HG02840 (cell line): ENCODE data around the gene TPP1.

Experiments
- ATAC-seq: cut with Tn5 transposase; IDR thresholded peaks from one replicate; pipeline ENCODE4 v1.9.1; 2021; ENCODE audit warnings: mild to moderate bottlenecking, moderate library complexity, moderate number of reproducible peaks; ENCODE audit not compliant: unreplicated experiment, low FRiP score

Gene TPP1

DNA sequence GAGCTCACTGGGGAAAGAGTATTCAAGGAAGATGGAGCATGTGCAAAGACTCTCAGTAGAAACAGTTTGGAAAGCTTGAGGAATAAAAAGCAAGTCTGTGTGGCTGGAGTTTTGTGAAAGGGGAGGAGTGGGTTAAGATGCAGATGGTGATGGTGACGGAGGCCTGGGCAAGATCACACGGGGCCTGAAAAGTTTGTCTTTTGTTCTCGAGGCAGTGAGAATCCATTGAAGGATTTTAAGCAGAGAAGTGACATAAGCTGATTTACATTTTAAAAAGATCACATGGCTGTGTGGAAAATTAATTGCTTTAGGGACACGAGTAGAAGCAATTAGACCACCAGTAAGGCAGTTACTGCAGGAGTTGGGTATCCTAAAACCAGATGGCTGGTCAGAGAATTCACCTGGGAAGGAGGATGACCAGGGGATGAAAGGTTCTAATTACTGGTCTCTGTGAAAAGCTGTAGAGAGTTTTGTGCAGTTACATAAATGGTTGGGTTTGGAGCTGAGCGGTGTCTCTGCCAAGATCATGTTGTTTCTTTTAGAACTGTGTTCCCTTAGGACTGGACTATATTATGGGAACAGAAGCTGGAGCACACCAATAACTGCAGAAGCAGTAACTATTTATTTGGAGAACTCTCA is 22.9 kb downstream of the TPP1 start:
- ATAC-seq = no peak

DNA sequence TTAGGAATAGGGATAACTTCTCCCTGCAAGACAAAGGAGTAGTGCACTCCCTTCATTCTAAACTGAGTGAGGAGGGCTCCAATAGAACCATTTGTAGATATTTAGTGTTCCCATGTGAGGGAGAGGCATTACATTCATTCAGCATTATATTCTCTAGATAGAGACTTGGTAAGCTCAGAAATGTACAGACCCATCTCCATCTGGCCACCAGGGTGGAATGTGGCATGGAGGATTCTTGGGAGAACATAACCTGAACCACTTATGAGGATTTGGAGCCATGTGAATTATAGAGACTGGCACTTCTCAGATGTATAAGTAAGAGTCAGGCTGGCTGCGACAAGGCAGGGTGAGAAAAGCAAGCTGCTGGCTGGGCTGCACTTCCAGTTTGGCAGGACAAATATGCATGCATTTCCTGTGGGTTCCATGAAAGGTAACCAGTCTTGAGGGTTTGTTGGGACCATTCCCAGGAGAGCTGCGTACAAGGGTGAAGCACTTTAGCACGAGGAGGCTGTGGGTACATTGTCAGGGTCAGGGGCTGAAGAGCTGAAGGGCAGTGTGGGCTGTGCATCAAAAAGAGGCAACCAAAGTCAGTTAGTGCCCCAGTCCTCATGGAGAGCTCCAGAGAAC is 25.0 kb downstream of the TPP1 start:
- no peak for ATAC-seq

DNA sequence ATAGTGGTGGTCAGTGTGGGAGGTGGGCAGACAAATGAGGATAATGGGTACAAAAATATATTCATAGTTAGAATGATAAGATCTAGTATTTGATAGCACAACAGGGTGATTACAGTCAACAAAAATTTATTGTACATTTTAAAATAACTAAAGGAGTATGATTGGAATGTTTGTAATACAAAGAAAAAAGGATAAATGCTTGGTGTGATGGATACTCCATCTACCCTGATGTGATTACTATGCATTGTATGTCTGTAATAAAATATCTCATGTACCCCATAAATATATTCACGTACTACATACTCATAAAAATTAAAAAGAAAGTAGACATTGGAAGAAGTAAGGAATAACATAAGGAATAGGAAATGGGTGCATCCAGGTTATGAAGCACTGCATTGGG is 31.2 kb downstream of the TPP1 start:
- ATAC-seq = no peak

- no peak for ATAC-seq
These were observed 31.8 kb downstream of the TPP1 start for GRCh38 chr11:6587360-6587953.

GRCh38 chr11:6586434-6587359 is 32.5 kb downstream of the TPP1 start:
- ATAC-seq = no peak

GRCh38 chr11:6584528-6584927 is 34.7 kb downstream of the TPP1 start:
- no peak for ATAC-seq

DNA sequence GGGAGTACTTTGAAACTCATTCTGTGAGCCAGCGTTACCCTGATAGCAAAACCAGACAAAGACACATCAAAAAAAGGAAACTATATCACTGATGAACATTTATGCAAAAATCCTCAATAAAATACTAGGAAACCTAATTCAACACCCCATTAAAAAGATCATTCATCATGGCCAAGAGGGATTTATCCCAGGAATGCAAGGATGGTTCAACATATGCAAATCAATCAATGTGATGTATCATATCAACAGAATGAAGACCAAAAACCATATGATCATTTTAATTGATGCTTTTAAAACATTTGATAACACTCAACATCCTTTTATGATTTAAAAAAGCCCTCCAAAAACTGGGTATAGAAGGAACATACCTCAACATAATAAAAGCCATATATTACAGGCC is 35.6 kb downstream of the TPP1 start:
- no peak for ATAC-seq

DNA sequence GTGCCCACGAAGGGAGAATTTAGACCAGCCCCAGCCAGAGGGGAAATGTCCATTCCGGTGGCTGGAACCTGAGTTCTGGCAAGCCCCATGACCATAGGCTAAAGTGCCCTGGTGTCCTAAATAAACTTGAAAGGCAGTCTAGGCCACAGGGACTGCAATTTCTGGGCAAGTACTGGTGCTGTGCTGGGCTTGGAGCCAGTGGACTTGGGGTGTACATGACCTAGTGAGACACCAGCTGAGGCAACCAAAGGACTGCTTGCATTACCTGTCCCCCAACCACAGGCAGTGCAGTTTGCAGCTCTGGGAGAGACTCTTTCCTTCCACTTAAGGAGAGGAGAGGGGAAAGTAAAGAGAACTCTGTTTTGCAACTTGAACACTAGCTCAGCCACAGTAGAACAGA is 39.5 kb downstream of the TPP1 start:
- ATAC-seq = no peak

DNA sequence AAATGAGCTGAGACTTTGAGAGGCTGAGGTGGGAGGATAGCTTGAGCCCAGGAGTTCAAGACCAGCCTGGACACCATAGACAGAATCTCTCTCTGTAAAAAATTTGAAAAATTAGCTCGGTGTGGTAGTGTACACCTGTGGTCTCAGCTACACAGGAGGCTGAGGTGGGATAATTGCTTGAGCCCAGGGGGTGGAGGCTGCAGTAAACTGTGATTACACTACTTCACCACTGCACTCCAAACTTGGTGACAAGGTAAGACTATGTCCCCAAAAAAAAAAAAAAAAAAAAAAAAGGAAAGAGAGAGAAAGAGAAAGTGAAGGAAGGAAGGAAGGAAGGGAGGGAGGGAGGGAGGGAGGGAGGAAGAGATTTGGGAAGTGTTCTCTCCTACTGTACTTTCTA is 41.1 kb downstream of the TPP1 start:
- no peak for ATAC-seq

- ATAC-seq = no peak
These were observed 42.5 kb downstream of the TPP1 start for GRCh38 chr11:6576471-6577373.

DNA sequence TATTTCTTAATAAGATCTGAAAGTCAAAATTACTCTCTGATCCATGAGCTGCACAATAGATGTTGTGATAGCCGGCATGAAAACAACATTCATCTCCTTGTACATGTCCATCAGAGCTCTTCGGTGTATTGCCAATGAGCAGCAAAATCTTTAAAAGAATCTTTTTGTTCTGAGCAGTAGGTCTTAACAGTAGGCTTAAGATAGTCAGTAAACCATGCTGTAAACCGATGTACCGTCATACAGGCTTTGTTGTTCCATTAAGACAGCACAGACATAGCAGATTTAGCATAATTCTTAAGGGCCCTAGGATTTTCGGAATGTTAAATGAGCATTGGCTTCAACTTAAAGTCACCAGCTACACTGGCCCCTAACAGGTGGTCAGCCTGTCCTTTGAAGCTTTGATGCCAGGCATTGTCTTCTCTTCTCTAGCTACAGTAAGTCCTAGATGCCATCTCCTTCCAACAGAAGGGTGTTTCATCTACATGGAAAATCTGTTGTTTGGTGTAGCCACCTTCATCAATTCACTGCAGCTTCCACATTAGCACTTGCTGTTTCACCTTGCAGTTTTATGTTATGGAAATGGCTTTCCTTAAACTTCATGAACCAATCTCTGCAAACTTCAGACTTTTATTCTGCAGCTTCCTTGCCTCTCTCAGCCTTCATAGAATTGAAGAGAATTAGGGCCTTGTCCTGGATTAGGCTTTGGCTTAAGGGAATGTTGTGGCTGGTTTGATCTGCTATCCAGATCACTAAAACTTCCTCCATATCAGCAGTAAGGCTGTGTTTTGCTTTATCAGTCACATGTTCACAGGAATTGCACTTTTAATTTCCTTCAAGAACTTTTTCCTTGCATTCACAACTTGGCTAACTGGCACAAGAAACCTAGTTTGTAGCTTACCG is 44.2 kb downstream of the TPP1 start:
- no peak for ATAC-seq

- no peak for ATAC-seq
These were observed 47.0 kb downstream of the TPP1 start for GRCh38 chr11:6572215-6572614.

DNA sequence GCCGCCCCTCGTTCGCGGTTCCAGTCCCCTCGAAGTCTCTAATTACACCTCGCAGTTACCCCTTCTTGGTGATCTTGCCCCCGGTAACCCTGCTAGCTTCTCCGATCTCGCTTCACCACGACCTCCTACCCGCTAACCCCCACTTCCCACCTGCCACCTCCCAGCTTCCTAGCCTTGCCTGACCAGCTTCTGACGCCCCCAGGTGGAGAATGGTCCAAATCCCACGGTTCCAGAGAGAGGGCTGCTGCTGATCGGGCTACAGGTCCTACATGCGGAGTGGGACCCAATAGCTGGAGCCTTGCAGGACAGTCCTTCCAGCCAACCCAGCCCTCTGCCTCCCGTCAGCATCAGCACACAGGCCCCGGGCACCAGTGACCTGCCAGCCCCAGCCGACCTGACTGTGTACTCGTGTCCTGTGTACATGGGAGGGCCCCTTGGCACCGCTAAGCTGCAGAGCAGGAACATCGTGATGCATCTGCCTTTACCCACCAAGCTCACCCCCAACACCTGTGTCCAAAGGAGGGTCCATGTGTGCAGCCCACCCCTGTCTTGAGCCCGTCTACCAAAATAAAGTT is 47.7 kb downstream of the TPP1 start:
- no peak for ATAC-seq

GRCh38 chr11:6570691-6571427 is 48.4 kb downstream of the TPP1 start:
- no peak for ATAC-seq

- no peak for ATAC-seq
These were observed 49.5 kb downstream of the TPP1 start for GRCh38 chr11:6569706-6570105.

DNA sequence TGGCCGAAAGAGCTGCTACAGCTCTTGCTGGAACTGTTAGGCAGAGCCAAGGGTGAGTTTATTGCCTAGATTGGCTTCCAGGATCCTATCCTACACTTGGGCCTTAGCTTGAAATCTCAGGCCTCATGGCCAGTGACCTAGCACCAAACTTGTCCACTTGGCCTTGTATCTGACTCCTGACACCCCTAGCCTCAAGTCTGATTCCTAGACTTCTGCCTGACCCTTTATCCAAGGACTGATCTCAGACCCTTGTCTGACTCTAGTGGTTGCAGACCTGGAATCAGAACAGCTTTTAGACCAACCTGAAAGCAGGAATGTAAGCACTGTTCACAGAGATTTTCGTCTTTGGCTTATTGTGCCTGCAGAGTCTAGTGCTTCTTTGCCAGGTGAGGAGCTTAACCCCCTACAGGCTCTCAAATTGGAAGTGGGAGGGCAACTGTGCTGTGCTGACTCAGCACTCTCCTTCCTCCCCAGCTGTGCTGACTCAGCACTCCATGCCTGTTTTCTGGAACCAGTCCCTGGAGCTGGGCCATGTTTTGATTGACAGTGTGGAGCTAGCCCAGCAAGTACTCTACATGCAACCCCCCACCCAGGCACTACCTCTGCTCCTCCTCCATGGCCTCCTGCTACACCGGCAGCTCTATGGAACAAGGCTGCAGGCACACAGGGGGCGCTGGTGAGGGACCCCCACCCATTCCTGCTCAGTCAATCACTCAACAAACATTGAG is 50.9 kb downstream of the TPP1 start:
- no peak for ATAC-seq

GRCh38 chr11:6567371-6567745 is 51.9 kb downstream of the TPP1 start:
- no peak for ATAC-seq
